K562 (cell line): ENCODE results near the gene TTBK2.

Experiments
- CTCF ChIP-seq, 3 experiments: IDR thresholded peaks in 2 of 3; conservative IDR thresholded peaks in 1 of 3; 2 replicates each; pipeline ENCODE4 v1.5.1; 2011 to 2012; ENCODE audit warnings: low read length in 3 of 3, mild to moderate bottlenecking in 3 of 3, control low read depth in 2 of 3, improper control_type of control experiment in 1 of 3, inconsistent platforms in 1 of 3, low read depth in 1 of 3, mixed read lengths in 1 of 3, moderate library complexity in 1 of 3; ENCODE audit not compliant: insufficient read depth in 2 of 3
- HIVEP1 ChIP-seq: fragments of 250-450 bp; sonication (Bioruptor Pico); IDR thresholded peaks from 2 replicates; pipeline ENCODE4 v1.4.0; 2020; ENCODE audit warnings: mild to moderate bottlenecking
- JUNB ChIP-seq: fragments of 450-650 bp; formaldehyde crosslinking; conservative IDR thresholded peaks from 2 replicates; pipeline ENCODE4 v1.4.0; 2020; ENCODE audit warnings: mild to moderate bottlenecking
- L3MBTL2 ChIP-seq: fragments of 450-650 bp; IDR thresholded peaks from 2 replicates; pipeline ENCODE4 v1.6.1; 2016; ENCODE audit warnings: mild to moderate bottlenecking, moderate library complexity
- POLR2A ChIP-seq: fragments of 450-650 bp; conservative IDR thresholded peaks from 2 replicates; pipeline ENCODE4 v1.6.1; 2016
- RAD21 ChIP-seq, 2 experiments: fragments of 250-450 bp in 1 of 2; fragments of 450-650 bp in 1 of 2; sonication (Bioruptor Pico) in 1 of 2; formaldehyde crosslinking in 1 of 2; IDR thresholded peaks in 1 of 2; conservative IDR thresholded peaks in 1 of 2; 2 replicates each; pipeline versions ENCODE4 v1.4.0 to v1.8.0; 2020 to 2022; ENCODE audit warnings: mild to moderate bottlenecking in 2 of 2, moderate library complexity in 1 of 2
- SMARCA4 ChIP-seq: fragments of 450-650 bp; IDR thresholded peaks from 2 replicates; pipeline ENCODE4 v1.6.1; 2016
- ZFP1 ChIP-seq: fragments of 450-650 bp; formaldehyde crosslinking; IDR thresholded peaks from 2 replicates; pipeline ENCODE4 v1.4.0; 2020; ENCODE audit warnings: mild to moderate bottlenecking, mixed read lengths
- ZNF232 ChIP-seq: sonication (generic); formaldehyde crosslinking; IDR thresholded peaks from 2 replicates; pipeline ENCODE4 v1.8.0; 2022; ENCODE audit warnings: mild to moderate bottlenecking, missing genetic modification reagents
- ZNF354B ChIP-seq: fragments of 250-450 bp; sonication (Bioruptor Pico); IDR thresholded peaks from 2 replicates; pipeline ENCODE4 v1.4.0; 2020
- TF ChIP-seq, protein P1 (sequence below): sonication (generic); formaldehyde crosslinking; IDR thresholded peaks from 2 replicates; pipeline ENCODE4 v1.5.0; 2020; ENCODE audit warnings: missing genetic modification reagents
- TF ChIP-seq, protein P2 (sequence below): fragments of 450-650 bp; IDR thresholded peaks from 2 replicates; pipeline ENCODE4 v1.6.1; 2016; ENCODE audit warnings: missing biosample characterization, missing genetic modification characterization
- TF ChIP-seq, protein P3 (sequence below), 2 experiments: fragments of 450-650 bp; IDR thresholded peaks; 2 replicates each; pipeline ENCODE4 v1.6.1; 2016; ENCODE audit warnings: mild to moderate bottlenecking in 2 of 2, borderline replicate concordance in 1 of 2, low read depth in 1 of 2, moderate library complexity in 1 of 2
- TF ChIP-seq, protein P4 (sequence below): fragments of 450-650 bp; formaldehyde crosslinking; IDR thresholded peaks from 2 replicates; pipeline ENCODE4 v1.4.0; 2020; ENCODE audit warnings: mild to moderate bottlenecking, moderate library complexity

GRCh38 chr15:42695527-42696071 is 225.0 kb downstream of the TTBK2 start:
- TF ChIP-seq, protein P1, sequence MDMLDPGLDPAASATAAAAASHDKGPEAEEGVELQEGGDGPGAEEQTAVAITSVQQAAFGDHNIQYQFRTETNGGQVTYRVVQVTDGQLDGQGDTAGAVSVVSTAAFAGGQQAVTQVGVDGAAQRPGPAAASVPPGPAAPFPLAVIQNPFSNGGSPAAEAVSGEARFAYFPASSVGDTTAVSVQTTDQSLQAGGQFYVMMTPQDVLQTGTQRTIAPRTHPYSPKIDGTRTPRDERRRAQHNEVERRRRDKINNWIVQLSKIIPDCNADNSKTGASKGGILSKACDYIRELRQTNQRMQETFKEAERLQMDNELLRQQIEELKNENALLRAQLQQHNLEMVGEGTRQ (CRISPR knock-in tag), result no peak
- TF ChIP-seq HIVEP1 (CRISPR knock-in tag) (no peak), L3MBTL2 (no peak), ZNF354B (CRISPR knock-in tag) (no peak), RAD21 (CRISPR knock-in tag; conservative IDR thresholded peaks at IDR 0.05 in 1 of 2, IDR thresholded peaks at IDR 0.05 in 1 of 2) (no peak), SMARCA4 (no peak), JUNB (CRISPR knock-in tag) (no peak), POLR2A (no peak), ZFP1 (no peak), ZNF232 (CRISPR knock-in tag) (no peak), CTCF (IDR thresholded peaks at IDR 0.05 in 2 of 3, conservative IDR thresholded peaks at IDR 0.05 in 1 of 3; ENCODE audit: insufficient read depth in 2 of 3, low read depth in 1 of 3, low read length in 3 of 3) (no peak)
- TF ChIP-seq, protein P2, sequence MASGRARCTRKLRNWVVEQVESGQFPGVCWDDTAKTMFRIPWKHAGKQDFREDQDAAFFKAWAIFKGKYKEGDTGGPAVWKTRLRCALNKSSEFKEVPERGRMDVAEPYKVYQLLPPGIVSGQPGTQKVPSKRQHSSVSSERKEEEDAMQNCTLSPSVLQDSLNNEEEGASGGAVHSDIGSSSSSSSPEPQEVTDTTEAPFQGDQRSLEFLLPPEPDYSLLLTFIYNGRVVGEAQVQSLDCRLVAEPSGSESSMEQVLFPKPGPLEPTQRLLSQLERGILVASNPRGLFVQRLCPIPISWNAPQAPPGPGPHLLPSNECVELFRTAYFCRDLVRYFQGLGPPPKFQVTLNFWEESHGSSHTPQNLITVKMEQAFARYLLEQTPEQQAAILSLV, result no peak
- TF ChIP-seq, protein P3, sequence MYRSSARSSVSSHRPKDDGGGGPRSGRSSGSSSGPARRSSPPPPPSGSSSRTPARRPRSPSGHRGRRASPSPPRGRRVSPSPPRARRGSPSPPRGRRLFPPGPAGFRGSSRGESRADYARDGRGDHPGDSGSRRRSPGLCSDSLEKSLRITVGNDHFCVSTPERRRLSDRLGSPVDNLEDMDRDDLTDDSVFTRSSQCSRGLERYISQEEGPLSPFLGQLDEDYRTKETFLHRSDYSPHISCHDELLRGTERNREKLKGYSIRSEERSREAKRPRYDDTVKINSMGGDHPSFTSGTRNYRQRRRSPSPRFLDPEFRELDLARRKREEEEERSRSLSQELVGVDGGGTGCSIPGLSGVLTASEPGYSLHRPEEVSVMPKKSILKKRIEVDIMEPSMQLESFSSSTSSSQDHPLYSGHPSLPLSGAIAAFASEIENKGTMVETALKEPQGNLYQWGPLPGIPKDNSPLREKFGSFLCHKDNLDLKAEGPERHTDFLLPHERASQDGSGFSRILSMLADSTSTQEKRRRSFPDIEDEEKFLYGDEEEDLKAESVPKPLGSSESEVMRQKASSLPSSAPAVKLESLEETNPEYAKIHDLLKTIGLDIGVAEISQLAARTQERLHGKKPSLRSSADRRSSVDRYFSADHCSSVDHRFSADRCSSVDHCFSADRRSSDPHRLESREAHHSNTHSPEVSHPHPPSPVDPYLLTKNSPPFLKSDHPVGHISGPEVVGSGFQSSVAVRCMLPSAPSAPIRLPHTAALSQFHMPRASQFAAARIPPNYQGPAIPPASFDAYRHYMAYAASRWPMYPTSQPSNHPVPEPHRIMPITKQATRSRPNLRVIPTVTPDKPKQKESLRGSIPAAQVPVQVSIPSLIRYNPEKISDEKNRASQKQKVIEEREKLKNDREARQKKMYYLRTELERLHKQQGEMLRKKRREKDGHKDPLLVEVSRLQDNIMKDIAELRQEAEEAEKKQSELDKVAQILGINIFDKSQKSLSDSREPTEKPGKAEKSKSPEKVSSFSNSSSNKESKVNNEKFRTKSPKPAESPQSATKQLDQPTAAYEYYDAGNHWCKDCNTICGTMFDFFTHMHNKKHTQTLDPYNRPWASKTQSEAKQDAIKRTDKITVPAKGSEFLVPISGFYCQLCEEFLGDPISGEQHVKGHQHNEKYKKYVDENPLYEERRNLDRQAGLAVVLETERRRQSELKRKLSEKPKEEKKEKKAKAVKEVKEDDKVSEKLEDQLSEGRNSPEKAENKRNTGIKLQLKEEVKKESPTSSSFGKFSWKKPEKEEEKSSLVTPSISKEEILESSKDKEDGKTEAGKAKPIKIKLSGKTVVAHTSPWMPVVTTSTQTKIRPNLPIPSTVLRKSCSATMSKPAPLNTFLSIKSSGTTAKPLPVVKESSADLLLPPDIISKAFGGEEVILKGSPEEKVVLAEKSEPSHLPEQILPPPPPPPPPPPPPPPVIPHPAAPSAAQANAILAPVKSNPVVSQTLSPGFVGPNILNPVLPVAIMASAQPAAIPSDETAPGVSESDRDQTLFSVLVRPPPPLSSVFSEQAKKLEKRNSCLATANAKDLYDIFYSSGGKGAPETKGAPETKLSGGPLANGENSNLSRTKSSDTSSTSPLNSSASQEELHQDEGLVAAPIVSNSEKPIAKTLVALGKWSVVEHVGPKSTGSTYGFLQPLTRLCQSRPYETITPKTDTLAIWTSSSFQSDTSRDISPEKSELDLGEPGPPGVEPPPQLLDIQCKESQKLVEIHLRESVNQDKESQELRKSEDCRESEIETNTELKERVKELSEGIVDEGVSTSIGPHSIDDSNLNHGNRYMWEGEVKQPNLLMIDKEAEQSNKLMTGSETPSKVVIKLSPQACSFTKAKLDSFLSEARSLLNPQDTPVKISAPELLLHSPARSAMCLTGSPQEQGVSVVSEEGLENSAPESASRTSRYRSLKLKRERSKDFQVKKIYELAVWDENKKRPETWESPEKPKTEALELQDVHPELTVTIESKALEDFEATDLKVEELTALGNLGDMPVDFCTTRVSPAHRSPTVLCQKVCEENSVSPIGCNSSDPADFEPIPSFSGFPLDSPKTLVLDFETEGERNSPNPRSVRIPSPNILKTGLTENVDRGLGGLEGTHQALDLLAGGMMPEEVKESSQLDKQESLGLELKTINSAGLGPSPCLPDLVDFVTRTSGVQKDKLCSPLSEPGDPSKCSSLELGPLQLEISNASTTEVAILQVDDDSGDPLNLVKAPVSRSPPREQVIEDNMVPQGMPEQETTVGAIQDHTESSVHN (IDR thresholded peaks at IDR 0.05; ENCODE audit: borderline replicate concordance in 1 of 2, low read depth in 1 of 2), result no peak
- TF ChIP-seq, protein P4, sequence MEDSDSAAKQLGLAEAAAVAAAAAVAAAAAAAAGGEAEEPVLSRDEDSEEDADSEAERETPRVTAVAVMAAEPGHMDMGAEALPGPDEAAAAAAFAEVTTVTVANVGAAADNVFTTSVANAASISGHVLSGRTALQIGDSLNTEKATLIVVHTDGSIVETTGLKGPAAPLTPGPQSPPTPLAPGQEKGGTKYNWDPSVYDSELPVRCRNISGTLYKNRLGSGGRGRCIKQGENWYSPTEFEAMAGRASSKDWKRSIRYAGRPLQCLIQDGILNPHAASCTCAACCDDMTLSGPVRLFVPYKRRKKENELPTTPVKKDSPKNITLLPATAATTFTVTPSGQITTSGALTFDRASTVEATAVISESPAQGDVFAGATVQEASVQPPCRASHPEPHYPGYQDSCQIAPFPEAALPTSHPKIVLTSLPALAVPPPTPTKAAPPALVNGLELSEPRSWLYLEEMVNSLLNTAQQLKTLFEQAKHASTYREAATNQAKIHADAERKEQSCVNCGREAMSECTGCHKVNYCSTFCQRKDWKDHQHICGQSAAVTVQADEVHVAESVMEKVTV, result no peak
